Measurements from ENCODE around the gene ITGA1.
"Not testable (repeated sequence)": the region's sequence is repeated elsewhere in the genome, so short reads cannot be mapped to it uniquely, and the experiment has no call there.

Gene ITGA1

GRCh38 chr5:52842111-52842510 is 54.4 kb downstream of the ITGA1 start:
- TF ChIP-seq POLR2AphosphoS5 (IDR thresholded peaks at IDR 0.05; ENCODE audit: low read depth), result no peak
- no peak for TF ChIP-seq CTCF (IDR thresholded peaks at IDR 0.05; ENCODE audit: insufficient read depth, low read length)
- no peak for TF ChIP-seq SPI1 (IDR thresholded peaks at IDR 0.05; ENCODE audit: borderline replicate concordance, low read depth)
- no peak for TF ChIP-seq REST (IDR thresholded peaks at IDR 0.05; ENCODE audit: insufficient replicate concordance, low read depth)
- TF ChIP-seq GABPA (IDR thresholded peaks at IDR 0.05; ENCODE audit: low read depth), result no peak
- no peak overlapping the region for H3K27ac ChIP-seq (replicated peaks)
- peaks cover 4% of the 10 kb centered on the region for H3K27me3 ChIP-seq (ENCODE audit: insufficient read depth, poor library complexity, severe bottlenecking)
- no peak for DNase-seq (ENCODE audit: low read depth in 1 of 2, low spot score in 1 of 2)
- H3K4me3 ChIP-seq (replicated peaks; ENCODE audit: insufficient read depth, low read length), result no peak overlapping the region

- DNase-seq (ENCODE audit: low read depth in 1 of 2, low spot score in 1 of 2), result no peak
- H3K27me3 ChIP-seq (ENCODE audit: insufficient read depth, poor library complexity, severe bottlenecking), result peaks cover 4% of the 10 kb centered on the region
- H3K27ac ChIP-seq (replicated peaks), result no peak overlapping the region
- no peak for TF ChIP-seq POLR2AphosphoS5 (IDR thresholded peaks at IDR 0.05; ENCODE audit: low read depth)
- TF ChIP-seq REST (IDR thresholded peaks at IDR 0.05; ENCODE audit: insufficient replicate concordance, low read depth), result no peak
- no peak for TF ChIP-seq GABPA (IDR thresholded peaks at IDR 0.05; ENCODE audit: low read depth)
- TF ChIP-seq SPI1 (IDR thresholded peaks at IDR 0.05; ENCODE audit: borderline replicate concordance, low read depth), result no peak
- no peak for TF ChIP-seq CTCF (IDR thresholded peaks at IDR 0.05; ENCODE audit: insufficient read depth, low read length)
- H3K4me3 ChIP-seq (replicated peaks; ENCODE audit: insufficient read depth, low read length), result no peak overlapping the region
Observed at GRCh38 chr5:52844885-52845284, 57.2 kb downstream of the ITGA1 start.

- no peak for TF ChIP-seq GABPA (IDR thresholded peaks at IDR 0.05; ENCODE audit: low read depth)
- no peak for TF ChIP-seq REST (IDR thresholded peaks at IDR 0.05; ENCODE audit: insufficient replicate concordance, low read depth)
- TF ChIP-seq SPI1 (IDR thresholded peaks at IDR 0.05; ENCODE audit: borderline replicate concordance, low read depth), result no peak
- TF ChIP-seq POLR2AphosphoS5 (IDR thresholded peaks at IDR 0.05; ENCODE audit: low read depth), result no peak
- no peak for TF ChIP-seq CTCF (IDR thresholded peaks at IDR 0.05; ENCODE audit: insufficient read depth, low read length)
- Histone ChIP-seq H3K4me3 (replicated peaks; ENCODE audit: insufficient read depth, low read length) (no peak overlapping the region), H3K27ac (replicated peaks) (no peak overlapping the region), H3K27me3 (ENCODE audit: insufficient read depth, poor library complexity, severe bottlenecking) (peaks cover 4% of the 10 kb centered on the region)
- no peak for DNase-seq (ENCODE audit: low read depth in 1 of 2, low spot score in 1 of 2)
Observed at GRCh38 chr5:52846182-52846842, 58.6 kb downstream of the ITGA1 start.

GRCh38 chr5:52848688-52849087 is 61.0 kb downstream of the ITGA1 start:
- not testable (repeated sequence) for H3K4me3 ChIP-seq (replicated peaks; ENCODE audit: insufficient read depth, low read length); H3K27ac ChIP-seq (replicated peaks); H3K27me3 ChIP-seq (ENCODE audit: insufficient read depth, poor library complexity, severe bottlenecking); DNase-seq (ENCODE audit: low read depth in 1 of 2, low spot score in 1 of 2)
